ENCODE data around the gene CBX4.

GRCh38 chr17:79843816-79844800 is 4.9 kb upstream of the CBX4 start:
- TF ChIP-seq CTCF (IDR thresholded peaks at IDR 0.05; ENCODE audit: low read length) (no peak), EZH2 (optimal IDR thresholded peaks at IDR 0.05; ENCODE audit: low read depth, low read length) (peak; percentile 8)
